Measurements from ENCODE around the gene HSD17B14. TPM values are rescaled to one million over a fixed set of nuclear protein-coding genes. Genes with fewer than 3 reads are reported as not detected.
A peak's percentile ranks its signal among the peaks of the same experiment; 100 is the strongest.

The HSD17B14 gene
- total RNA-seq, 2 experiments from 2014 or later, result 0.27 to 0.77 TPM

GRCh38 chr19:48815870-48816501 lies 20.3 kb downstream of the HSD17B14 start:
- Mint-ChIP-seq H3K27me3 (no peaks in the 10 kb centered on the region), H3K27ac (no peak overlapping the region), H3K4me3 (no peak overlapping the region), H3K4me1 (peaks cover 14% of the 10 kb centered on the region), H3K9me3 (no peaks in the 10 kb centered on the region), H3K36me3 (ENCODE audit: low read depth) (no peaks in the 10 kb centered on the region)
- POLR2A ChIA-PET, result no interaction called here
- no peak for DNase-seq
- CTCF ChIA-PET, result interaction anchor here (0.6 to 1.5 kb wide), 4 partner anchors 21 to 90 kb away, joined by 3 to 8 read pairs (median 4); no protein-coding TSS in a partner anchor

- no peaks in the 10 kb centered on the region for H3K27me3 Mint-ChIP-seq
- peak overlapping the region; percentile 22 for H3K27ac Mint-ChIP-seq
- H3K4me3 Mint-ChIP-seq, result no peak overlapping the region
- ChIA-PET CTCF (interaction anchor here (0.6 to 1.5 kb wide), 3 partner anchors 9 to 93 kb away, joined by 3 read pairs; no protein-coding TSS in a partner anchor), POLR2A (no interaction called here)
- DNase-seq, result no peak
- H3K36me3 Mint-ChIP-seq (ENCODE audit: low read depth), result no peaks in the 10 kb centered on the region
- peaks cover 18% of the 10 kb centered on the region for H3K4me1 Mint-ChIP-seq
- no peaks in the 10 kb centered on the region for H3K9me3 Mint-ChIP-seq
Observed at GRCh38 chr19:48814895-48815294, 21.4 kb downstream of the HSD17B14 start.

GRCh38 chr19:48813123-48813913 lies 23.0 kb downstream of the HSD17B14 start:
- DNase-seq, result no peak
- no peaks in the 10 kb centered on the region for H3K27me3 Mint-ChIP-seq
- H3K4me3 Mint-ChIP-seq, result no peak overlapping the region
- CTCF ChIA-PET, result interaction anchor here (1.2 to 1.8 kb wide), 3 partner anchors 18 to 29 kb away, joined by 3 to 8 read pairs (median 4); no protein-coding TSS in a partner anchor
- H3K4me1 Mint-ChIP-seq, result peaks cover 29% of the 10 kb centered on the region
- H3K36me3 Mint-ChIP-seq (ENCODE audit: low read depth), result no peaks in the 10 kb centered on the region
- H3K27ac Mint-ChIP-seq, result no peak overlapping the region
- POLR2A ChIA-PET, result no interaction called here
- H3K9me3 Mint-ChIP-seq, result no peaks in the 10 kb centered on the region

- Mint-ChIP-seq H3K27ac (peak overlapping the region; percentile 80), H3K27me3 (no peaks in the 10 kb centered on the region), H3K4me3 (peak overlapping the region; percentile 71), H3K9me3 (no peaks in the 10 kb centered on the region), H3K36me3 (ENCODE audit: low read depth) (no peaks in the 10 kb centered on the region), H3K4me1 (peaks cover 36% of the 10 kb centered on the region)
- ChIA-PET CTCF (interaction anchor here (1.2 to 1.8 kb wide), 4 partner anchors 17 to 30 kb away, joined by 3 to 8 read pairs (median 4); no protein-coding TSS in a partner anchor), POLR2A (no interaction called here)
- peak; percentile 62 for DNase-seq
Observed at GRCh38 chr19:48812094-48812929, 24.0 kb downstream of the HSD17B14 start.

- Mint-ChIP-seq H3K4me3 (peak overlapping the region; percentile 89), H3K36me3 (ENCODE audit: low read depth) (peaks cover 1% of the 10 kb centered on the region), H3K4me1 (peaks cover 30% of the 10 kb centered on the region), H3K27me3 (no peaks in the 10 kb centered on the region), H3K27ac (peak overlapping the region; percentile 94), H3K9me3 (no peaks in the 10 kb centered on the region)
- ChIA-PET CTCF (interaction anchor here (0.6 to 5.2 kb wide), 6 partner anchors 15 to 331 kb away, joined by 3 to 34 read pairs (median 3); no protein-coding TSS in a partner anchor), POLR2A (interaction anchor here (0.7 kb wide), 1 partner anchor 123 kb away, joined by 3 read pairs; no protein-coding TSS in a partner anchor)
- no peak for DNase-seq
Observed at GRCh38 chr19:48810151-48810550, 26.1 kb downstream of the HSD17B14 start.

- no peak for DNase-seq
- ChIA-PET CTCF (interaction anchor here (1.1 to 5.2 kb wide), 3 partner anchors 12 to 186 kb away, joined by 3 to 34 read pairs (median 7); partner anchors contain the start of genes GYS1 and RUVBL2), POLR2A (no interaction called here)
- peaks cover 1% of the 10 kb centered on the region for H3K36me3 Mint-ChIP-seq (ENCODE audit: low read depth)
- H3K4me1 Mint-ChIP-seq, result peaks cover 30% of the 10 kb centered on the region
- peak overlapping the region; percentile 16 for H3K27ac Mint-ChIP-seq
- H3K4me3 Mint-ChIP-seq, result no peak overlapping the region
- no peaks in the 10 kb centered on the region for H3K9me3 Mint-ChIP-seq
- H3K27me3 Mint-ChIP-seq, result no peaks in the 10 kb centered on the region
Observed at GRCh38 chr19:48807590-48808308, 28.5 kb downstream of the HSD17B14 start.

GRCh38 chr19:48806818-48807589 lies 29.3 kb downstream of the HSD17B14 start:
- H3K36me3 Mint-ChIP-seq (ENCODE audit: low read depth), result peaks cover 1% of the 10 kb centered on the region
- no peak for DNase-seq

GRCh38 chr19:48806518-48806817 lies 29.8 kb downstream of the HSD17B14 start:
- peaks cover 23% of the 10 kb centered on the region for H3K4me1 Mint-ChIP-seq
- ChIA-PET POLR2A (no interaction called here), CTCF (interaction anchor here (0.7 to 5.2 kb wide), 3 partner anchors 11 to 36 kb away, joined by 4 to 34 read pairs (median 7); no protein-coding TSS in a partner anchor)
- no peaks in the 10 kb centered on the region for H3K27me3 Mint-ChIP-seq
- no peak overlapping the region for H3K27ac Mint-ChIP-seq
- peak; percentile 65 for DNase-seq
- no peaks in the 10 kb centered on the region for H3K9me3 Mint-ChIP-seq
- H3K36me3 Mint-ChIP-seq (ENCODE audit: low read depth), result peaks cover 1% of the 10 kb centered on the region
- no peak overlapping the region for H3K4me3 Mint-ChIP-seq

More at GRCh38 chr19:48806818-48807589, 29.3 kb downstream of the HSD17B14 start:
- ChIA-PET CTCF (interaction anchor here (0.7 to 5.2 kb wide), 3 partner anchors 11 to 36 kb away, joined by 4 to 34 read pairs (median 7); no protein-coding TSS in a partner anchor), POLR2A (no interaction called here)
- Mint-ChIP-seq H3K4me3 (no peak overlapping the region), H3K9me3 (no peaks in the 10 kb centered on the region), H3K4me1 (peaks cover 24% of the 10 kb centered on the region), H3K27ac (peak overlapping the region; percentile 25), H3K27me3 (no peaks in the 10 kb centered on the region)

- ChIA-PET POLR2A (no interaction called here), CTCF (no interaction called here)
- Mint-ChIP-seq H3K9me3 (no peaks in the 10 kb centered on the region), H3K36me3 (ENCODE audit: low read depth) (peaks cover 1% of the 10 kb centered on the region), H3K27me3 (no peaks in the 10 kb centered on the region), H3K27ac (no peak overlapping the region), H3K4me1 (peaks cover 23% of the 10 kb centered on the region), H3K4me3 (no peak overlapping the region)
- no peak for DNase-seq
Observed at GRCh38 chr19:48805452-48805851, 30.8 kb downstream of the HSD17B14 start.

GRCh38 chr19:48804496-48804895 lies 31.8 kb downstream of the HSD17B14 start:
- H3K9me3 Mint-ChIP-seq, result no peaks in the 10 kb centered on the region
- H3K36me3 Mint-ChIP-seq (ENCODE audit: low read depth), result peaks cover 1% of the 10 kb centered on the region
- no peak overlapping the region for H3K27ac Mint-ChIP-seq
- DNase-seq, result no peak
- ChIA-PET CTCF (no interaction called here), POLR2A (no interaction called here)
- peaks cover 15% of the 10 kb centered on the region for H3K4me1 Mint-ChIP-seq
- H3K4me3 Mint-ChIP-seq, result no peak overlapping the region
- no peaks in the 10 kb centered on the region for H3K27me3 Mint-ChIP-seq

GRCh38 chr19:48802623-48803022 lies 33.7 kb downstream of the HSD17B14 start:
- H3K4me3 Mint-ChIP-seq, result no peak overlapping the region
- H3K27ac Mint-ChIP-seq, result no peak overlapping the region
- H3K36me3 Mint-ChIP-seq (ENCODE audit: low read depth), result peaks cover 1% of the 10 kb centered on the region
- ChIA-PET CTCF (interaction anchor here (1.7 kb wide), 1 partner anchor 40 kb away, joined by 6 read pairs; no protein-coding TSS in a partner anchor), POLR2A (no interaction called here)
- no peak for DNase-seq
- no peaks in the 10 kb centered on the region for H3K9me3 Mint-ChIP-seq
- no peaks in the 10 kb centered on the region for H3K27me3 Mint-ChIP-seq
- peaks cover 2% of the 10 kb centered on the region for H3K4me1 Mint-ChIP-seq
